ENCODE measurements around the gene SH2B2.
"Not testable (repeated sequence)": the region's sequence is repeated elsewhere in the genome, so short reads cannot be mapped to it uniquely, and the experiment has no call there.

The SH2B2 gene

DNA sequence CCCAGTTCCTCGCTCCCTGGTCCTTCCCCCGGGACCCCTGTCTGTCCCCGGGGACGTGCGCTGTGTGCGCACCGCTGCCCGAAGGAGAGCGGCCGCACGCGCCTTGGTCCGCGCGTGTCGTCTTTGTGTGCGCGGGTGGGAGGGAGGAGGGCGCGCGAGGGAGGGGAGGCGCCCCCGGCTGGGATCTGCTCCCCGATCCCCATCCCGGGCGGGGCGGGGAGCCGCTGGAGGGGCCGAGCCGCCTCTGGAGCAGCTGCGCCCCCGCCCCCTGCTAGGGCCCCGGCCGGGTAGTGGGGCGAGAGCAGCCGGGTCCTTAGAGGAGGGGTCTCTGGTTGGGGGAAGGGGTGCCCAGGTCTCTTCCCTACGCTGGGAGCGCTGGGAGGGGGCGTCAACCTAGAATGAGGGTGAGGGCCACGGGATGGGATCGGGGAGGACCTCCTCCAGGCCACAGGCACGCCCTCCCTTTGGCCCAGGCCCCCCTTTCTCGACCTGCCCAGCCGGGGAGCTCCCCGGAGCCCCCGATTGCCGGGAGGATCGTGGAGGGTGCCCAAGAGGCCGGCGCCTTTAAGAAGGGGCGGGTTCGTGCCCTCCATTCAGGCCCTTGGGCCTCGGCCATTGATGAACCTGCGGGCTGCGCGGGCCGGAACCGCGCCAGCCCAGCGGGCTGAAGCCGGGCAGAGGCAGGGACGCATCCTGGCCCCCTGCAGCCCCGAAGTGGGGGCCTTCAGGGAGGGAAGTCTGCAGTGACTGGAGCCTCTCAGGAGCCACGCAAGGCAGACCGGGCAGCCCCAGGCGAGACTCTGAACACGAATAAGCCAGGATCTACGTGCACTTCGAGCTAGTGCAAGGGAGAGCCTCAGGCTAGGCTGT lies 678 bp downstream of the SH2B2 start:
- DNase-seq = no peak

DNA sequence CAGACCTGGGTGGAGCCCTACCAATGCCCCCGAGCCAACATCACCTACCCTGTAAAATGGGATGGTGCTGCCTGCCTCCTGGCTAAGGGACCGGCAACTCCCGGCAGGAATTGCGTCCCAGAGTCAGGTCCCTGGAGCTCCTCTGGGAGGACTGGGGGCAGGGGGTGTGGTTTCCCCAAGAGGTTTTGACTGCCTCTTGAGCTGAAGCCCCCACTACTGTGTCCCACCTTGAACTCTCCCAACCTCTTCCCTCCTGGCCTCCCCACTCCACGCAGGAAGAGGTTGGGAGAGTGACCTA lies 1.3 kb downstream of the SH2B2 start:
- DNase-seq = no peak

DNA sequence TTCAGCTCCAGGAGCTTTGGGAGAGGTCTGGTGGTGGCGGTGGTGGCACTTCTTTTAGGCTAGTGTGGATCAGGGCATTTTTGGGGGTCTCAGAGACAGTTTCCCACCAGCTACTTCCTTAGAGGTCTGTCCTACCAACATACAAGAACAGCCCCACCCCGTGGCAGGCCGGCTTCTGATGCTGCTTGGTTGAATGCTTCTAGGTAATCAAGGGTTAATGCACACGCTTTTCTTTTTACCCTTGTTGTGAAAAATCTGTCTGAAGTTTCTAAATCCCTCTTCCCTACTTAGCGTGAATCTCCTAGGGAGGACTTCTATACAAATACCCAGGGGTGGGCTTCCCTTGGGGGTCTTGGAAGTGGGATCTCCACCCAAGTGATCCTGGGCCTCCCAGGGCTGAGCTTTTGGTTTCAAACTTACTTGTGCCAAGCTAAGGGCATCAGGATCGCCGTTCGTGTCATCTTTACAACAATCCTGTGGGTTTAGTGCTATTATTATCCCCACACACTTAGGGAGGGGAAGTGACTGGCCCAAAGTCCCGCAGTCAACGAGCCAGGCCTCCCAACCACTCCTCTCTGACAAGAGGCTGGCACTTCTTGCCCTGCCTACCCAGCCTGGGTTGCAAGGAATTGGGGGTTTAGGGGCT lies 1.7 kb downstream of the SH2B2 start:
- DNase-seq = no peak

DNA sequence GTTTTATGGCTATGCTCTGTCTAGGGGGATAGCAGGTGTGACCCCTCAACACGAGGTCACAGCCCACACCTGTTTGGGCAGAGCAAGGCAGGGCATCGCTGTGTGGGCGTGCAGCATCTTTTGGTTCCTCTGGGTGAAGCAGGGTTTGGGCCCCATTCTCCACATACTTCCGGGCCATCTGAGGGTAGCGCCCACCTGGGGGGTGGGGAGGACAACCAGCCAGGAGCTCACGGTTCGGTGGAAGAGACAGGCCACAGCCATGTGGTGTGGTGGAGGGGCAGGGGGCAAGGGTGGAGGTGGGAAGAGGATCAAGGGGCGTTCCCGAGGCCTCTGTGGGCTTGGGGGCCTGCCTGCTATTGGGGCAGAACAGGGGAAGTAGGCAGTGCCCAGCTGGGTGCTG lies 2.4 kb downstream of the SH2B2 start:
- no peak for DNase-seq

DNA sequence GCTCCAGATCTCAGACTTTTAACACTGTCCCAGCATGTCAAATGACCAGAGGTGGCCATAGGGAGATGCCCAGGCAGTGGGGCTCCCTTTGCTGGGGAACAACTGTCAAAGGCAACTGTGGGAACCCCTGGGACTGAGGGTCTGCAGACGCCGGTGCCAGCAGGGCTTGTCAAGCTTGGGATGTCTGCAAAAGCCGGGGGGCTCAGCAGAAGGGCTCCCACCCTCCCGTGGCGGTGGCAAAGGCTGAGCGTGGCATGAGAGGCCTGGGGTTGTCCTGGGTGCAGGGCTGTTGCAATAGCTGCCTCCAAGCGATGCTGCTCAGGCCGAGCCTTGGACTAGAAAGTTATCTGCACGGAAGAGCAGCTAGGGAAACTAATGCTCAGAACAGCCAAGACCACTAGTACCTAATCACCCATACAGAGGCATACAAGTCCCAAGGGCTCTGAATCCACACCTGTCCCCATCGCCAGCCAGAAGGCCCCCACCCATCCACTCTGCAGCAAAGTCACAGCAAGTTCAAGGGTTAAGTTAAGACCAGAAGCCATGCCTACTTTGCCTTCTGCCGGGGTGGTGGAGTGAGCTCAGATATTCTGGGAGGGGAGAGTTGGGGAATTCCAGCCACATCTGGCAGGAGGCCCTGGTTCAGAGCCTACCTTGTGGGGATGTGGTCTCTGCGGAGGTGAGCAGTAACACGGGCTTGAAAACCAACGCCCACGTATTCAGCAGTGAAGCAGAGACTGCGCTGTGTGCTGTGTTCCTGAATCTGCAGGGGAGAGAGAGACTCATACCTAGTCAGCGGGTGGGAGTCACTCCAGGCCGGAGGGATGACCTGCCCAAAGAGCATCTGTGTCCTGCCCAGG lies 4.6 kb downstream of the SH2B2 start:
- no peak for DNase-seq

DNA sequence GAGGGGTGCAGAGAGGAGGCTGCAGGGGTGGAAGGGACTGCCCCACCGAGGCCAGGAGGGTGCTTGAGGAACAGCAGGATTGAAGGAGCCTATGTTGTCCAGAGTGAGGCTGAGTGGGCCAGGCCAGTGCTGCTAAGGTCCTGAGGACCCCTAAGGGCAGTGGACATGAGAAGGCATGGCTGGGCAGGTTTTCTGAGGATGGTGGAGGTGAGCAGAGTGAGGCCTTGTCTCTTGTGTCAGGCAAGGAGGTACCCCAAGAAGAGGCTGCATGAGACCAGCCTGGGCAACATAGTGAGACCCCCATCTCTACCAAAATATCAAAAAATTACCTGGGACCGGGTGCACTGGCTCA lies 5.2 kb downstream of the SH2B2 start:
- no peak for DNase-seq

DNA sequence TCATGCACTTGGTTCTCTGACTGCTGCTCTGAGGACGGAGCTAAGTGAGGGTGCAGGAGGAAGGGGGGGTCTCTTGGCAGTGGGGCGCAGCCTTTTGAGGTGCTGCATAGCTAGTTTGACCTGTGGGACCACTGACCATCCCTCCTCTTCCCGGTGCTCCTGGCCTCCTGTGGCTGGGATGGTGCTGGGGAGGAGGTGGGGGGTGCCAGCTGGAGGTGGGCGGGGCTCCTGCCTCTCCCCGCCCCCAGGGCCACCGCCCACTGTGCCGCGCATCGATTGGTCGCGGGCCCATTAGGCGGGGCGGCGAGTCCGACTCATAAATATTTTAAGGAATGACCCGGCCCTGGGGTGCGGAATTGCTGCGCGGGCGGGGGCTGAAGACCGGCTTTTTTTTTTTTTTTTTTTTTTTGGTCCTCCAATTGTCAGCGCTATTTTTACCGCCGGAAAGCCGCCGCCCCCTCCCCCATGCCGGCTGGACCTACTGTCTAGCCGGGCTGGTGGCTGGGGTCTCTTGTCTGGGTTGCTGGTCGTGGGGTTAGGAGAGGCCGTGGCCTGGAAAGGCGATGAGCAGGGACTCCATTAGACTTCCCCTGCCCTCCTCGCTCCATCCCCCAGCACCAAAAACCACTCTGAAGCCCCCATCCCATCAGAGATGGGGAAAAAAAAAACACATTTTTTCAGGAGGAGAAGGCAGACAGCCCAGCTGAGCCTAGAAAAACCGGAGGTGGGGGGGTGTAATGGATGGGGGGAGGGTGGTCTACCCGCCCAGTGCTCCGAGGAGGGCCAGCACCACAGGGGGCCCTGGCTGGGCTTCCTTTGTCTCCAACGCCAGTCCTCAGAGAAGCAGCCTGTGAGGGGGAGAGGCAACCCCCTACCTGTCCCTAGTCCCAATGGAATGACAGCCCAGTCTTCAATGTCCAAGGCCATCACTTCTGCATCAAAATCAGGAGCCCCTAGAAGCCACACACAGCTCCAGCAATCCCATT lies 6.4 kb downstream of the SH2B2 start:
- DNase-seq = no peak

DNA sequence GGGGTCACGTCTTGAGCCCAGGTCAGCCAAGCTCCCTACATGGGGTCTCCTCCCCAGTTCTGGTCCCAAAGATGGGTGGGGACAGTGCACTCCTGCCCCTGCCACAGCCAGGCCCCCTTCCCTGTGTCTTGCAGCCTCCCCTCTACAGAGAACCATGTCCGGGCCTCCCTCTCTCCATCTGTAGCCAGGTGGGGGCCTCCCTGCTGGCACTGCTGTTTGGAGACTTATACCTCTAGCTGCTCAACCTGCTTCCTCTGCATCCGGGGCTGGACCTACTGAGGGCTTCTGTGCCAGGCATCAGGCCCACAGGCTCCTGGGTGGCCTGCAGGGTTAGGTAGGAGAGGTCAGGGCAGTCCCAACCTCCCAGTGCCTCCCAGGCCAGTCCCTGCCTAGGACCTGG lies 7.9 kb downstream of the SH2B2 start:
- no peak for DNase-seq

DNA sequence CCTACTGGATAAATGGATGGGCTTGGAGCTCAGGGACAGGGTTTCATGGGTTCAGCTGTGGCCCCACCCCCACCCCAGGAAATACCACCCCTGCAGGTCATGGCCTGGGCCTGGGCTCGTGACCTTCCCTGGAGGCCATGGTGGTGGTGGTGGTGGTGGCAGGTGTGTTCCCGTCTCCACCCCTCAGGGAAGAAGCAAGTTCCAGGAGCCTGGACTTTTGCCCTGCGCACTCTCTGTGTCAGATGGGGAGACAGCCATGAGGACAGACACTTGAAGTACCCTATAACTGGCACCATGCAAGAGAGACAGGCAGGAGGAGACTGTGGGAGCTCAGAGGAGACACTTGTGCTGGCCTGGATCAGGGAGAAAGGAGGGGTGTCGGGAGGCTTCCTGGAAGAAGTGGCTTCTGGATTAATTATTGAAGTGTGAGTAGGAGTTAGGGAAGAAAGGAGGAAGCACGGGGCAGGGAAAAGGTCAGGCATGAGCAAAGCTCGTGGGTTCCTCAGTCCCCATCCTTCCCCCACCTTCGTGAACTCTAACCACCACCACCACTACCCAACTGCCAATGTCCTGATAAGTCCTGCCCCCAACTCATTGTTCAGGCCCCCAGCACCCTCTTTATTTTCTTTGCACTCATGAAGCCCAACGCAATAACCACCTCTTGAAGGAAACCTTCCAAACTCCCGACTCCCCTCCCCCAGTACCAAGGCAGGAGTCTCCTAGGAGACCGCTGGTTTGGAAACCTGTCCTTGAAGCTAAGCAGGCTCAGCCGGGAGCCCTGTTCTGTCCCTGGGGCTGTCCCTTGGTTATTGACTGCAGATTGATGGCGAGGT lies 8.9 kb downstream of the SH2B2 start:
- DNase-seq = no peak

DNA sequence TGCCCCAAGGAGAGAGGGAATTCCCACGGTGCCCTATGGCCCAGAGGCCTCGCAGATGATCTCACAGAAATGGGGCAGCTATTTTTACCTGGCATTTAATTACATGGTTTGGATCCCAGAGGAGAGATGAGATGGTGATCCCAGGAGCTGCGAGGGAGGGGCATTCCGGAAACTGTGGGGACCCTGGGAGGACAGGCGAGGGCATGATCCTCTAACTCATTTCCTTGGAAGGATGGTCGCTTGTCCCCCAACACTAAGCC lies 9.4 kb downstream of the SH2B2 start:
- no peak for DNase-seq

DNA sequence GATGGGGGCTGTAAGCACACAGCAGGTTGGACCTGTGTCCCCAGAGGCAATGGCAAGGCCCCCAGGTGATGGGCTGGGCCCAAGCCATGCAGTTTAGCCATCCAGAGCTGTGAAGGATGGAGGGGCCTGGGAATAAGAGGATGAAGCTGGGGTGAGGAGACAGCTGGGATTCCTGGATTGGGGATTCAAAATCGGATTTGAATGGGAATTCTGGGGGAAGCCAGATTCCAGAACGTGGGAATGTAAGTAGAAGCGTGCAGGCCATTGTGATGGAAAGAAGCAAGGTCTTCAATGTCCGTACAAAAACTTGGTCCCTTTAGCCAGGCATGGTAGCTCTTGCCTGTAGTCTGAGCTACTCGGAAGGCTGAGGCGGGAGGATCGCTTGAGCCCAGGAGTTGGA lies 9.8 kb downstream of the SH2B2 start:
- DNase-seq = no peak

DNA sequence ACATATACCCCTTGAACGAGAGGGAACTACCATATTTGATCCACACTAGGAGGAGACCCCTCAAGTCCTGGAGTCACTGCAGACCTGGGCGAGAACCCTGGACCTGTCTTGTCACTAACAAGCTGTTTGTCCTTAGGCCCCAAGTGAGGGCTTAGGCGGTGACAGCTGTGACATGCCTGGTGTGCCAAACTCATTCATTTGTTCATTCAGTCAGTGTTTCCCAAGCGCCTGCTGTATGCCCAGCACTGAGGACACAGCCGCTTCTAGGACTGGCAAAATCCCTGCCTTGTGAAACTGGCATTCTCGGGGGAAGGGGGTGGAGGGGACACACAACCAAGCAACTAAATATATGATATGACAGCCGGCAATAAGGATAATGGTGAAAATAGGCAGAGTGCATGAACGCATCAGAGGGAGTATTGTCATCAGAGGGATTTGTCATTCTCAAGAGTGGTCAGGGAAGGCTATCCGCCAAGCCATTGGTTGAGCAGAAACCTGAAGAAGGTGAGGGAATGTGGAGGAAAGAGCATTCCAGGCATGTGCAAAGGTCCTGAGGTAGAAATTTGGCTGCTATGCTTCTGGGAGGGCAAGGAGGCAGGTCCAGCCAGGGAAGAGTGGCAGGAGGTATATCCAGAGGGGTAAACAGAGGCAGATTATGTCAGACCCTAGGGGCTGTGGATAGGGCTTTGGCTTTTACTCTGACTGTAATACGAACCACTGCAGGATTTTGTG lies 11.0 kb downstream of the SH2B2 start:
- DNase-seq = no peak

DNA sequence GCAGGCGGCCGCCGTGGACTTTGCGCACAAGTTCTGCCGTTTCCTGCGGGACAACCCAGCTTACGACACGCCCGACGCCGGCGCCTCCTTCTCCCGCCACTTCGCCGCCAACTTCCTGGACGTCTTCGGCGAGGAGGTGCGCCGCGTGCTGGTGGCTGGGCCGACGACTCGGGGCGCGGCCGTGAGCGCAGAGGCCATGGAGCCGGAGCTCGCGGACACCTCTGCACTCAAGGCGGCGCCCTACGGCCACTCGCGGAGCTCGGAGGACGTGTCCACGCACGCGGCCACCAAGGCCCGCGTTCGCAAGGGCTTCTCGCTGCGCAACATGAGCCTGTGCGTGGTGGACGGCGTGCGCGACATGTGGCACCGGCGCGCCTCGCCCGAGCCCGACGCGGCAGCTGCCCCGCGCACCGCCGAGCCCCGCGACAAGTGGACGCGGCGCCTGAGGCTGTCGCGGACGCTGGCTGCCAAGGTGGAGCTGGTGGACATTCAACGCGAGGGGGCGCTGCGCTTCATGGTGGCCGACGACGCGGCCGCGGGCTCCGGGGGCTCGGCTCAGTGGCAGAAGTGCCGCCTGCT lies 14.1 kb downstream of the SH2B2 start:
- DNase-seq = no peak

DNA sequence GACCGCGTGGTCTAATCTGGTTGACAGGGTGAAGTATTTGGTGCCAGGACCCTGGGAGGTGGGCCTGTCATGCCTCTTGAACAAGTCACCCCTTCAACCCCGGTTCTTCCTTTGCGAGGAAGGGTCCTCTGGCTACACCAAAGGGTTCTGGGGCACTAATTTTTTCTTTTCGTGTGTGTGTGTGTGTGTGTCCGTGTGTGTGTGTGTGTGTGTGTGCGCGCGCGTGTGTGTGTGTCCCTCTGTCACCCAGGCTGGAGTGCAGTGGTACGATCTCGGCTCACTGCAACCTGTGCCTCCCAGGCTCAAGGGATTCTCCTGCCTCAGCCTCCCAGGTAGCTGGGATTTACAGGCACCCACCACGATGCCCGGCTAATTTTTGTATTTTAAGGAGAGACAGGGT lies 14.7 kb downstream of the SH2B2 start:
- DNase-seq = not testable (repeated sequence)

DNA sequence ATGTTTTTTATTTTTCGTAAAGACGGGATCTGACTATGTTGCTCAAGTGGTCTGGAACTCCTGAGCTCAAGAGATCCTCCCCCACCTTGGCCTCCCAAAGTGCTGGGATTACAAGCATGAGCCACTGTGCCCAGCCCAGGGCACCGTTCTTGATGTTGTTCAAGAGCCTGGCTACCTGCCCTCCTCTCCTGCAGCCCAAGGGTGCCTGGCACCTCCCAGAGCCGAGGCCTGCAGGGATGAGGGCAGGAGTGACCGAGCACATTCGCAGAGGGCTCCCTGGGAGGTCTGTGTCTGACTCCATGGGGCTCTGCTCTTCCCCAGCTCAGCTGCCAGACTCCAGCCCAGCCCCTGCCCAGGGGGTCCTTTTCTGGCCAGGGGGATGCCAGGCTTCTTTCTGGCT lies 15.4 kb downstream of the SH2B2 start:
- no peak for DNase-seq

DNA sequence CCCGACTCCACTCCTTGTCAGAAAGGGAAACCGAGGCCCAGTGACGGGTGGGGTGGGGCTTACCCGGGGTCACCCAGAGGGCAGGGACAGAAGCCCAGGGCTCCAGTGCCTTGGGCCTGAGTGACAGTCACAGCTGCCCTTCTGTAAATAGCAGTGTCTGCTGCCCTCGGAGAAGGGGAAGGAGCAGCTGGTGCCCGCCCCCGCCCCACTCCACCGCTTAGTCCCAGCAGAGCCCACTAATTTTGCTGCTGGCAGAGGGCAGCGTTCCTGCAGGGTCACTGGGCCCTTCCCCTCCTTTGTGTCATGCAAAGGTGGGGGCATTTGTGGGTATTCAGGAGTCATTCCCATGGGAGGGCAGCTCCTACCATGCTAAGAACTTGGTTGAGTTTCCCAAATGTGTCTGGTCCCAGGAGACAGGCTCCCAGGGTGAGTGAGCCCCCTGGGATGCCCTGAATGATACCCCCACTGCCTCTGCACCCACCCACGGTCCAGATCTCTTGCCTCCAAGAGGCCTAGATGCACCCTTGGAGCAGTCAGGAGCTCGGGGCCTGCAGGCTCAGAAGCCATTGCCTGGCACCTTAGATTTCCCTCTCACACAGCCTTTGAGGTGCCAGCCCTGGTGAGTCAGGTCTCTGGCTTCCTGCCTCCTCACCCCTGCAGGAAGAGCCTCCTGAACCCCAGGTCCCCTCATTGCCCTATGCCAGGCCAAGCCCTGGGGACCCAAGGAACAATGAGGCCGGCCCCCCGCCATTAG lies 17.2 kb downstream of the SH2B2 start:
- no peak for DNase-seq

DNA sequence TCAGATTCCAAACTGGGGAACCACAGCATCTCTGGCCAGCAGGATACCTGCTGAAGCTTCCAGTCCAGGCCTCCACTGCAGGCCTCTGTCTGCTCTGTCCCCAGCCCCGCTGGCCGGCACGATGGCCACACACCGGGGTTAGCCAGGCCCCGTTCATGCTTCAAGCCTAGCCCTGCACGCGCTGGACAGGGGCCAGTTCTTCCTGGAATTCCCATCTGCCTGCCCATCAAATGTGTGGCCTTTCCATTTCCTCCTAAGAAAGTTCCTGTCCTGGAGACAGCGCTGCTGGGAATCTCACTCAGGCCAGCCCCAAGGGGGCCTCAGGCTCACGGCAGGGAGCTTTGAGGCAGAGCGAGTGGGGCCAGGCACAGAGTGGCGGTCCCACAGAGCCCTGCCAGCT lies 18.0 kb downstream of the SH2B2 start:
- DNase-seq = no peak

DNA sequence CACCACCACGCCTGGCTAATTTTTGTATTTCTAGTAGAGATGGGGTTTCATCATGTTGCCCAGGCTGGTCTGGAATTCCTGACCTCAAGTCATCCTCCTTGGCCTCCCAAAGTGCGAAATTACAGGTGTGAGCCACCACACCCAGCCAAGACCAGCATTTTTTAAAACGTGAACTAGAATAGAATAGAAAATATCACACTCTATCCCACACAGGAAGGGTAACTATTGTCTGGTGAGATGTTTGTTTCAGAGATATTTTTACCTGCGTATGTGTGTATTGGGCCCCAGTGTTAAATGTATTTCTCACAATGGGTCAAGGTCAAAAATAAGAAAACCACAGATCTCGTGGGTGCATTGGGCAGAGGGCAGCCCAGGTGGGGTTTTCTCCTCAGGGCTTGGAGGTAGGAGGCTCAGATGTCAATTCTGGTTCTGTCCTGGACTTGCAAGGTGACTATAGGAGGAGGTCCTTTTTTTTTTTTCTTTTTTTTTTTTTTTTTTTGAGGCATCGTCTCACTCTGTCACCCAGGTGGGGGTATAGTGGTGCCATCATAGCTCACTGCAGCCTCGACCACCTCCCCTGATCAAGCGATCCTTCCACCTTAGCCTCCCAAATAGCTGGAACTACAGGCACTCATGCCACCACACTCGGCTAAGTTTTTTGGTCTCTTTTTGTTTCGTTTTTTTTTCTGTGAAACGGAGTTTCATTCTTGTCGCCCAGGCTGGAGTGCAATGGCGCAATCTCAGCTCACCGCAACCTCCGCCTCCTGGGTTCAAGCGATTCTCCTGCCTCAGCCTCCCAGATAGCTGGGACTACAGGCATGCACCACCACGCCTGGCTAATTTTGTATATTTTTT lies 19.0 kb downstream of the SH2B2 start:
- DNase-seq = no peak

Measured in GF-D8 (cell line).